ENCODE measurements around the gene RAD51C. TPM values are rescaled to one million over a fixed set of nuclear protein-coding genes. Genes with fewer than 3 reads are reported as not detected.
"Not testable (repeated sequence)": the region's sequence is repeated elsewhere in the genome, so short reads cannot be mapped to it uniquely, and the experiment has no call there.

RAD51C gene
- total RNA-seq (2014; rRNA removed; shearing (Covaris generic); ENCODE audit: low replicate concordance) = 51.3 and 55.3 TPM in 2 replicates

- Histone ChIP-seq H3K4me3 (peak within 1 kb of the TSS; percentile 60), H3K27me3 (no peaks in the 10 kb centered on the region), H3K36me3 (peaks cover 7% of the 10 kb centered on the region), H3K9me3 (no peaks in the 10 kb centered on the region)
- DNase-seq = peak; percentile 92
Measured at GRCh38 chr17:58692239-58693055, at the start of gene RAD51C. Gene RAD51C, plus strand, starts transcription at chr17:58692602. Its CDS starts 42 bp downstream, at chr17:58692644.

- Histone ChIP-seq H3K9me3 (no peaks in the 10 kb centered on the region), H3K4me3 (no peak overlapping the region), H3K27me3 (no peaks in the 10 kb centered on the region), H3K36me3 (no peaks in the 10 kb centered on the region)
- DNase-seq = no peak
Measured at GRCh38 chr17:58643147-58643546, 49.3 kb upstream of the RAD51C start.

GRCh38 chr17:58648236-58648635 is 44.2 kb upstream of the RAD51C start:
- Histone ChIP-seq H3K36me3 (no peaks in the 10 kb centered on the region), H3K27me3 (no peaks in the 10 kb centered on the region), H3K9me3 (no peaks in the 10 kb centered on the region), H3K4me3 (no peak overlapping the region)
- no peak for DNase-seq

- not testable (repeated sequence) for H3K4me3 ChIP-seq, H3K9me3 ChIP-seq, H3K27me3 ChIP-seq, DNase-seq, H3K36me3 ChIP-seq
Measured at GRCh38 chr17:58657962-58658803, 34.2 kb upstream of the RAD51C start.

GRCh38 chr17:58658804-58659713 is 33.3 kb upstream of the RAD51C start:
- DNase-seq = peak; percentile 72
- H3K9me3 ChIP-seq = peaks cover 8% of the 10 kb centered on the region; the same call in 1 of the 2 replicates
- peak overlapping the region; percentile 40 for H3K4me3 ChIP-seq
- no peaks in the 10 kb centered on the region for H3K27me3 ChIP-seq
- no peaks in the 10 kb centered on the region for H3K36me3 ChIP-seq

GRCh38 chr17:58659714-58660084 is 32.7 kb upstream of the RAD51C start:
- H3K27me3 ChIP-seq, H3K9me3 ChIP-seq, H3K36me3 ChIP-seq, DNase-seq: not testable (repeated sequence)
- H3K4me3 ChIP-seq = peak overlapping the region; percentile 40

- Histone ChIP-seq H3K9me3 (peaks cover 8% of the 10 kb centered on the region; the same call in 1 of the 2 replicates), H3K36me3 (no peaks in the 10 kb centered on the region), H3K27me3 (no peaks in the 10 kb centered on the region), H3K4me3 (no peak overlapping the region)
- DNase-seq = no peak
Measured at GRCh38 chr17:58660621-58661020, 31.8 kb upstream of the RAD51C start.

- H3K36me3 ChIP-seq = no peaks in the 10 kb centered on the region
- H3K27me3 ChIP-seq = no peaks in the 10 kb centered on the region
- H3K9me3 ChIP-seq = peaks cover 8% of the 10 kb centered on the region; the same call in 1 of the 2 replicates
- no peak overlapping the region for H3K4me3 ChIP-seq
- no peak for DNase-seq
Measured at GRCh38 chr17:58661499-58661898, 30.9 kb upstream of the RAD51C start.

- no peaks in the 10 kb centered on the region for H3K27me3 ChIP-seq
- 0 out of 2 replicates have a peak, but pooled peaks cover 3% of the 10 kb centered on the region for H3K9me3 ChIP-seq
- DNase-seq = no peak
- no peak overlapping the region for H3K4me3 ChIP-seq
- no peaks in the 10 kb centered on the region for H3K36me3 ChIP-seq
Measured at GRCh38 chr17:58664302-58664701, 28.1 kb upstream of the RAD51C start.

GRCh38 chr17:58665946-58666857 is 26.2 kb upstream of the RAD51C start:
- no peak for DNase-seq
- Histone ChIP-seq H3K9me3 (no peaks in the 10 kb centered on the region), H3K27me3 (no peaks in the 10 kb centered on the region), H3K36me3 (no peaks in the 10 kb centered on the region), H3K4me3 (peak overlapping the region; percentile 15; the same call in 1 of the 2 replicates)

- no peaks in the 10 kb centered on the region for H3K27me3 ChIP-seq
- H3K9me3 ChIP-seq = no peaks in the 10 kb centered on the region
- peak overlapping the region; percentile 4; the same call in 1 of the 2 replicates for H3K4me3 ChIP-seq
- peak; percentile 73 for DNase-seq
- no peaks in the 10 kb centered on the region for H3K36me3 ChIP-seq
Measured at GRCh38 chr17:58666858-58667267, 25.5 kb upstream of the RAD51C start.

GRCh38 chr17:58667934-58668597 is 24.3 kb upstream of the RAD51C start:
- Histone ChIP-seq H3K4me3 (no peak overlapping the region), H3K36me3 (no peaks in the 10 kb centered on the region), H3K9me3 (no peaks in the 10 kb centered on the region), H3K27me3 (no peaks in the 10 kb centered on the region)
- peak; percentile 22 for DNase-seq

GRCh38 chr17:58668598-58668935 is 23.8 kb upstream of the RAD51C start:
- Histone ChIP-seq H3K27me3 (no peaks in the 10 kb centered on the region), H3K36me3 (no peaks in the 10 kb centered on the region), H3K9me3 (no peaks in the 10 kb centered on the region), H3K4me3 (no peak overlapping the region)
- DNase-seq = no peak

GRCh38 chr17:58669853-58670252 is 22.5 kb upstream of the RAD51C start:
- Histone ChIP-seq H3K36me3 (no peaks in the 10 kb centered on the region), H3K27me3 (no peaks in the 10 kb centered on the region; the same call in 1 of the 2 replicates), H3K9me3 (no peaks in the 10 kb centered on the region), H3K4me3 (no peak overlapping the region)
- no peak for DNase-seq

GRCh38 chr17:58671969-58672368 is 20.4 kb upstream of the RAD51C start:
- no peak overlapping the region for H3K4me3 ChIP-seq
- no peaks in the 10 kb centered on the region for H3K36me3 ChIP-seq
- H3K9me3 ChIP-seq = no peaks in the 10 kb centered on the region
- DNase-seq = no peak
- no peaks in the 10 kb centered on the region; the same call in 1 of the 2 replicates for H3K27me3 ChIP-seq
